Hepatocyte (in vitro differentiated cells): ENCODE data around the gene ALOX12B.

ENCODE experiments used
- EZH2 ChIP-seq: fragments of 200-600 bp; sonication (generic); IDR thresholded peaks from 2 replicates; pipeline ENCODE4 v1.6.1; 2016; ENCODE audit warnings: antibody characterized with exemption, mild to moderate bottlenecking, borderline replicate concordance
- EZH2phosphoT487 ChIP-seq: fragments of 200-600 bp; sonication (generic); IDR thresholded peaks from one replicate; pipeline ENCODE4 v1.6.1; 2018; ENCODE audit warnings: antibody characterized with exemption, mild to moderate bottlenecking, low read depth, moderate library complexity; ENCODE audit not compliant: unreplicated experiment, severe bottlenecking
- TF ChIP-seq, protein P1 (sequence below): fragments of 200-600 bp; sonication (generic); IDR thresholded peaks from 2 replicates; pipeline ENCODE4 v1.5.1; 2016; ENCODE audit warnings: antibody characterized with exemption, mild to moderate bottlenecking; ENCODE audit not compliant: poor library complexity

DNA sequence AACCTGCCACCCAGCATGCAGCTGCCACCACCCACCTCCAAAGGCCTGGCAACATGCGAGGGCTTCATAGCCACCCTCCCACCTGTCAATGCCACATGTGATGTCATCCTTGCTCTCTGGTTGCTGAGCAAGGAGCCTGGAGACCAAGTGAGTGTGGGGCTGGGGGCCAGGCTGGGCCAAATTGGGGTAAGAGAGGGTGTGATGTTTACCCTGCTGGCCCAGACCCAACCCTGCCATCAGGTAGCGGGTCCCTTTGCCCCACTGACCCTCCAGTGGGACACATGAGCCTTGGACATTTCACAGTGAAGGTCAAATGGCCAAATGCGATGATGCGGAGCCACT lies 39.8 kb downstream of the ALOX12B start:
- TF ChIP-seq, protein P1, sequence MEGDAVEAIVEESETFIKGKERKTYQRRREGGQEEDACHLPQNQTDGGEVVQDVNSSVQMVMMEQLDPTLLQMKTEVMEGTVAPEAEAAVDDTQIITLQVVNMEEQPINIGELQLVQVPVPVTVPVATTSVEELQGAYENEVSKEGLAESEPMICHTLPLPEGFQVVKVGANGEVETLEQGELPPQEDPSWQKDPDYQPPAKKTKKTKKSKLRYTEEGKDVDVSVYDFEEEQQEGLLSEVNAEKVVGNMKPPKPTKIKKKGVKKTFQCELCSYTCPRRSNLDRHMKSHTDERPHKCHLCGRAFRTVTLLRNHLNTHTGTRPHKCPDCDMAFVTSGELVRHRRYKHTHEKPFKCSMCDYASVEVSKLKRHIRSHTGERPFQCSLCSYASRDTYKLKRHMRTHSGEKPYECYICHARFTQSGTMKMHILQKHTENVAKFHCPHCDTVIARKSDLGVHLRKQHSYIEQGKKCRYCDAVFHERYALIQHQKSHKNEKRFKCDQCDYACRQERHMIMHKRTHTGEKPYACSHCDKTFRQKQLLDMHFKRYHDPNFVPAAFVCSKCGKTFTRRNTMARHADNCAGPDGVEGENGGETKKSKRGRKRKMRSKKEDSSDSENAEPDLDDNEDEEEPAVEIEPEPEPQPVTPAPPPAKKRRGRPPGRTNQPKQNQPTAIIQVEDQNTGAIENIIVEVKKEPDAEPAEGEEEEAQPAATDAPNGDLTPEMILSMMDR = no peak
- TF ChIP-seq EZH2 = no peak
- no peak for TF ChIP-seq EZH2phosphoT487
